ENCODE data around the gene WIPF1.

DNA sequence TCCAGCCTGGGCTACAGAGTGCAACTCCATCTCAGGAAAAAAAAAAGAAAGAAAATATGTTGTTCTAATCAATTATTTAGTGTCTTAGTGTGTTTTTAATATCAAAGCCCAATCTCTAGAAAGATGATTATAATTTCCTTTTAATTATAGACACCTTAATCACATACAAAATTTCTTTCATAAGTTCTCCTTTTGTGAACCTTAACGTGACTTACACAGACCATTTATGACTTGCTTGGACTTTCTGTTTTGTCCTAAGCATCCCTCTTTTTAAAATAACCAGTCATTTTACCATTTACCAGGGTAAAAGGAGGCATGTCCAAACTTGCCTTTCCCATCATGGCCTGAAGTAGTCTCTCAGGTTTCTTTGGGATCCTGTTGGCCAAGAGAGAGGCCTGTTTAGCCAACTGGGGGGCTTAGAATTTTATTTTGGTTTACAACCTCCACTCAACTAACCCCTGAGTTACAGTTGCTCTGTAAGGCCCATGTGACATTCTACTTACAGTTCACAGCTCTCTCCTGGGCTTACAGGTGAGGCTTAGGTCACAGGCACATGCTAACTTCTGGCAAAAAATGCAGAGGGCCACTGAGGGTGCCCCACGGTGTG is 86.9 kb downstream of the WIPF1 start:
- no peak for TF ChIP-seq POLR2A (IDR thresholded peaks at IDR 0.05)
- TF ChIP-seq, protein P1, sequence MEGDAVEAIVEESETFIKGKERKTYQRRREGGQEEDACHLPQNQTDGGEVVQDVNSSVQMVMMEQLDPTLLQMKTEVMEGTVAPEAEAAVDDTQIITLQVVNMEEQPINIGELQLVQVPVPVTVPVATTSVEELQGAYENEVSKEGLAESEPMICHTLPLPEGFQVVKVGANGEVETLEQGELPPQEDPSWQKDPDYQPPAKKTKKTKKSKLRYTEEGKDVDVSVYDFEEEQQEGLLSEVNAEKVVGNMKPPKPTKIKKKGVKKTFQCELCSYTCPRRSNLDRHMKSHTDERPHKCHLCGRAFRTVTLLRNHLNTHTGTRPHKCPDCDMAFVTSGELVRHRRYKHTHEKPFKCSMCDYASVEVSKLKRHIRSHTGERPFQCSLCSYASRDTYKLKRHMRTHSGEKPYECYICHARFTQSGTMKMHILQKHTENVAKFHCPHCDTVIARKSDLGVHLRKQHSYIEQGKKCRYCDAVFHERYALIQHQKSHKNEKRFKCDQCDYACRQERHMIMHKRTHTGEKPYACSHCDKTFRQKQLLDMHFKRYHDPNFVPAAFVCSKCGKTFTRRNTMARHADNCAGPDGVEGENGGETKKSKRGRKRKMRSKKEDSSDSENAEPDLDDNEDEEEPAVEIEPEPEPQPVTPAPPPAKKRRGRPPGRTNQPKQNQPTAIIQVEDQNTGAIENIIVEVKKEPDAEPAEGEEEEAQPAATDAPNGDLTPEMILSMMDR (IDR thresholded peaks at IDR 0.05 in 8 of 11, conservative IDR thresholded peaks at IDR 0.05 in 3 of 11): no peak
